Measurements from ENCODE around the gene AMN. TPM values are rescaled to one million over a fixed set of nuclear protein-coding genes. Genes with fewer than 3 reads are reported as not detected.

AMN gene
- total and polyA plus RNA-seq, 9 of the 15 experiments (the other 6 are each of a cell fraction or from before 2014, with no cell fraction given) = 0.04 to 0.14 TPM; not detected in 7

DNA sequence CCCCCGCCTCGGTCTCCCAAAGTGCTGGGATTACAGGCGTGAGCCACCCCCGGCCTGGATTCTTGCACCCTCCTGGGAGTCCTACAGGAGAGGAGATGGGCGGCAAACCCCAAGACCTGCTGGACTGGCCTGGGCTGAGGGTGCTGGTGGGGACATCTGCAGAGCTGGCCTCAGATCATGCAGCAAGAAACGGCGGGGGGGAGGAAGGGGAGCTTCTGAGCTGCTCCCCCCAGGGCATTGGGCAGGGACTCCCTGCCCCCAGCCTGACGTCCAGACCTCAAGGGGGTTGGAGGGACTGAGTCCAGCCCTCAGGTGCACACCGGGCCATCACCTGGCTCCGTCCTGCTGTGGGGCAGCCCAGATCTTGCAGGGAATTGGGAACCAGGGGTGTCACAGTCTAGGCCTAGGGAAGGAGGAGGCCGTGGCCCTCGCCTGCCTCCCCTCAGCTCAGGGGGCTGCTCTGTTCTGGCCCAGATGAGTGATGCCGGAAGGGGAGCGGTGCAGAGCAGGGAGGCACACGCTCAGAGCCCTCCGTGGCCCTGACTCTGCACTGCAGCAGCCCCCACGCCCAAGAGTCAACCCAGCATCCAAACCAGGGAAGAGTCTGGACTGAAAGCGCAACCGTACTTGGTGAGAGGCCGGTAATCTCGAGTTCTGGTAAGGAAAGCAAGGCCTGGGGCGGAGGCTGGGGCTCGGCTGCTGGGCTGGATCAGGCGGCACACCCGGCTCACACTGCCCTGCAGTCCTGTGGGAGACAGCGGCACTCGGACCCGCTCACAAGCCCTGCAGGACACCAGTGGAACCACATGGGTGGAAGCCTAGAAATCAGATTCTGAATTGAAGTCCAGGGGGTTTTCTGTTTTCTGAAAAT, 8.9 kb upstream of the AMN start:
- H3K9me3 ChIP-seq (replicated peaks; ENCODE audit: control insufficient read depth, insufficient read depth, low read depth, low read length) = no peaks in the 10 kb centered on the region
- in situ Hi-C loops (cut with MboI) = loop anchor here (10.0 to 25.0 kb wide), 2 partner anchors 401 to 479 kb away; partner anchors contain the start of gene ANKRD9
- no TSS peak for BruUV-seq (replicated peaks)
- no peak overlapping the region for H3K4me2 ChIP-seq (ENCODE audit: insufficient read depth, low read length)
- ChIA-PET CTCF (ENCODE audit: low intra/inter-chr PET ratio) (no interaction called here), POLR2A (no interaction called here)
- no peaks in the 10 kb centered on the region for H3K27me3 ChIP-seq (ENCODE audit: control insufficient read depth in 2 of 2, insufficient read depth in 2 of 2, low read length in 2 of 2)
- H3K4me1 ChIP-seq (replicated peaks in 1 of 2; ENCODE audit: control insufficient read depth in 2 of 2, insufficient read depth in 2 of 2, low read length in 2 of 2) = peaks cover 0 to 23% of the 10 kb centered on the region in 2 experiments; a peak in 1 of 5 replicates
- no peaks in the 10 kb centered on the region for H3K9me1 ChIP-seq (ENCODE audit: control insufficient read depth, insufficient read depth, low read length)
- no peak for FAIRE-seq
- H3K36me3 ChIP-seq (ENCODE audit: control insufficient read depth, insufficient read depth, low read length) = no peaks in the 10 kb centered on the region
- H3K9ac ChIP-seq (ENCODE audit: insufficient read depth in 1 of 2, low read depth in 2 of 2, low read length in 2 of 2) = no peak overlapping the region; a peak in 1 of 4 replicates
- intact Hi-C loops (cut with micrococcal nuclease) = no loop called here
- H3K79me2 ChIP-seq (ENCODE audit: control insufficient read depth, insufficient read depth, low read length) = no peaks in the 10 kb centered on the region
- no peak overlapping the region for H3K27ac ChIP-seq (ENCODE audit: extremely low read depth, low read depth, low read length)
- no peak for DNase-seq (ENCODE audit: extremely low read depth in 1 of 4, low spot score in 3 of 4)
- ATAC-seq = no peak
- TF ChIP-seq, protein P1, sequence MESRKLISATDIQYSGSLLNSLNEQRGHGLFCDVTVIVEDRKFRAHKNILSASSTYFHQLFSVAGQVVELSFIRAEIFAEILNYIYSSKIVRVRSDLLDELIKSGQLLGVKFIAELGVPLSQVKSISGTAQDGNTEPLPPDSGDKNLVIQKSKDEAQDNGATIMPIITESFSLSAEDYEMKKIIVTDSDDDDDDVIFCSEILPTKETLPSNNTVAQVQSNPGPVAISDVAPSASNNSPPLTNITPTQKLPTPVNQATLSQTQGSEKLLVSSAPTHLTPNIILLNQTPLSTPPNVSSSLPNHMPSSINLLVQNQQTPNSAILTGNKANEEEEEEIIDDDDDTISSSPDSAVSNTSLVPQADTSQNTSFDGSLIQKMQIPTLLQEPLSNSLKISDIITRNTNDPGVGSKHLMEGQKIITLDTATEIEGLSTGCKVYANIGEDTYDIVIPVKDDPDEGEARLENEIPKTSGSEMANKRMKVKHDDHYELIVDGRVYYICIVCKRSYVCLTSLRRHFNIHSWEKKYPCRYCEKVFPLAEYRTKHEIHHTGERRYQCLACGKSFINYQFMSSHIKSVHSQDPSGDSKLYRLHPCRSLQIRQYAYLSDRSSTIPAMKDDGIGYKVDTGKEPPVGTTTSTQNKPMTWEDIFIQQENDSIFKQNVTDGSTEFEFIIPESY (CRISPR knock-in tag; IDR thresholded peaks at IDR 0.05) = 0 out of 2 replicates have a peak, but pooled peaks have one; percentile 18
- TF ChIP-seq, protein P2, sequence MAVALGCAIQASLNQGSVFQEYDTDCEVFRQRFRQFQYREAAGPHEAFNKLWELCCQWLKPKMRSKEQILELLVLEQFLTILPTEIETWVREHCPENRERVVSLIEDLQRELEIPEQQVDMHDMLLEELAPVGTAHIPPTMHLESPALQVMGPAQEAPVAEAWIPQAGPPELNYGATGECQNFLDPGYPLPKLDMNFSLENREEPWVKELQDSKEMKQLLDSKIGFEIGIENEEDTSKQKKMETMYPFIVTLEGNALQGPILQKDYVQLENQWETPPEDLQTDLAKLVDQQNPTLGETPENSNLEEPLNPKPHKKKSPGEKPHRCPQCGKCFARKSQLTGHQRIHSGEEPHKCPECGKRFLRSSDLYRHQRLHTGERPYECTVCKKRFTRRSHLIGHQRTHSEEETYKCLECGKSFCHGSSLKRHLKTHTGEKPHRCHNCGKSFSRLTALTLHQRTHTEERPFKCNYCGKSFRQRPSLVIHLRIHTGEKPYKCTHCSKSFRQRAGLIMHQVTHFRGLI (CRISPR knock-in tag; IDR thresholded peaks at IDR 0.05) = no peak
- no peak for TF ChIP-seq MED1 (CRISPR knock-in tag; IDR thresholded peaks at IDR 0.05; ENCODE audit: borderline replicate concordance)
- no peak overlapping the region for H2AFZ ChIP-seq (ENCODE audit: low read depth, low read length)
- no peak overlapping the region for H3K4me3 ChIP-seq
- H4K20me1 ChIP-seq (replicated peaks; ENCODE audit: control insufficient read depth, insufficient read depth, low read length) = no peaks in the 10 kb centered on the region; the same call in 1 of the 2 replicates
- 75% methylated on average over 10 of the region's 28 CpGs for WGBS (ENCODE audit: insufficient coverage, low coverage, missing lambda C conversion rate)
